Activated CD4-positive, alpha-beta T cell treated with anti-CD3 and anti-CD28 coated beads, Interleukin-2, amount 10 ng/mL, durations not matched to agents 7 days and 5 days (primary cell): ENCODE results near the gene PLEKHH3. TPM values are rescaled to one million over a fixed set of nuclear protein-coding genes. Genes with fewer than 3 reads are reported as not detected.

Source experiments
- CTCF ChIA-PET: fragments of 350-600 bp; sonication (Branson Sonifier 250); formaldehyde crosslinking; loops from one replicate; lab custom pipeline; 2021; ENCODE audit warnings: antibody characterized with exemption; lab: Charles Lee
- POLR2A ChIA-PET: fragments of 350-600 bp; sonication (Branson Sonifier 250); formaldehyde crosslinking; loops from one replicate; lab custom pipeline; 2021; ENCODE audit warnings: antibody characterized with exemption; lab: Charles Lee
- DNase-seq: peaks from one replicate; pipeline ENCODE4 v3.0.0-alpha.2; 2020
- H3K27ac Mint-ChIP-seq: one replicate; pipeline ENCODE4 v1.8.0; 2021; ENCODE audit warnings: mild to moderate bottlenecking, moderate library complexity, mixed read lengths
- H3K27me3 Mint-ChIP-seq: one replicate; pipeline ENCODE4 v1.8.0; 2021; ENCODE audit warnings: mixed read lengths
- H3K36me3 Mint-ChIP-seq: one replicate; pipeline ENCODE4 v1.8.0; 2021; ENCODE audit warnings: low read depth, mixed read lengths
- H3K4me1 Mint-ChIP-seq: one replicate; pipeline ENCODE4 v1.8.0; 2021; ENCODE audit warnings: mixed read lengths
- H3K4me3 Mint-ChIP-seq: one replicate; pipeline ENCODE4 v1.8.0; 2021; ENCODE audit warnings: mild to moderate bottlenecking, moderate library complexity, mixed read lengths
- H3K9me3 Mint-ChIP-seq: one replicate; pipeline ENCODE4 v1.8.0; 2021; ENCODE audit warnings: mixed read lengths
- total RNA-seq, 2 experiments: library from RNA; stranded (reverse); gene quantifications; one replicate each; pipeline ENCODE4 v1.2.3, GENCODE V29; 2021

Gene PLEKHH3
- total RNA-seq, 2 experiments from 2014 or later, result 0.85 to 1.3 TPM

- no peak overlapping the region for H3K27ac Mint-ChIP-seq
- POLR2A ChIA-PET, result no interaction called here
- H3K9me3 Mint-ChIP-seq, result no peaks in the 10 kb centered on the region
- CTCF ChIA-PET, result no interaction called here
- peaks cover 28% of the 10 kb centered on the region for H3K36me3 Mint-ChIP-seq
- H3K4me3 Mint-ChIP-seq, result no peak overlapping the region
- no peak for DNase-seq
- peaks cover 2% of the 10 kb centered on the region for H3K27me3 Mint-ChIP-seq
- H3K4me1 Mint-ChIP-seq, result no peaks in the 10 kb centered on the region
These were observed 22.6 kb upstream of the PLEKHH3 start for GRCh38 chr17:42699415-42699740.

- POLR2A ChIA-PET, result no interaction called here
- Mint-ChIP-seq H3K27me3 (peaks cover 2% of the 10 kb centered on the region), H3K4me1 (no peaks in the 10 kb centered on the region), H3K4me3 (no peak overlapping the region), H3K36me3 (peaks cover 23% of the 10 kb centered on the region), H3K9me3 (no peaks in the 10 kb centered on the region), H3K27ac (no peak overlapping the region)
- CTCF ChIA-PET, result interaction anchor here (0.5 to 1.8 kb wide), 4 partner anchors 10 to 35 kb away, joined by 3 to 5 read pairs (median 3); partner anchors contain the start of gene CCR10
- DNase-seq, result no peak
These were observed 22.1 kb upstream of the PLEKHH3 start for GRCh38 chr17:42698736-42699414.

- Mint-ChIP-seq H3K36me3 (peaks cover 9% of the 10 kb centered on the region), H3K9me3 (no peaks in the 10 kb centered on the region), H3K27me3 (peaks cover 2% of the 10 kb centered on the region), H3K4me1 (no peaks in the 10 kb centered on the region), H3K27ac (no peak overlapping the region), H3K4me3 (no peak overlapping the region)
- ChIA-PET CTCF (interaction anchor here (0.7 to 1.8 kb wide), 5 partner anchors 14 to 119 kb away, joined by 3 to 6 read pairs (median 5); partner anchors contain the start of gene CCR10), POLR2A (no interaction called here)
- no peak for DNase-seq
These were observed 20.5 kb upstream of the PLEKHH3 start for GRCh38 chr17:42697108-42697811.

GRCh38 chr17:42695500-42695899, 18.7 kb upstream of the PLEKHH3 start:
- Mint-ChIP-seq H3K9me3 (no peaks in the 10 kb centered on the region), H3K4me1 (no peaks in the 10 kb centered on the region), H3K36me3 (peaks cover 2% of the 10 kb centered on the region), H3K27me3 (peaks cover 2% of the 10 kb centered on the region), H3K4me3 (no peak overlapping the region), H3K27ac (no peak overlapping the region)
- no peak for DNase-seq
- ChIA-PET CTCF (interaction anchor here (1.0 to 1.8 kb wide), 2 partner anchors 11 to 15 kb away, joined by 4 to 6 read pairs; no protein-coding TSS in a partner anchor), POLR2A (no interaction called here)

GRCh38 chr17:42694524-42694923, 17.7 kb upstream of the PLEKHH3 start:
- DNase-seq, result no peak
- H3K36me3 Mint-ChIP-seq, result peaks cover 1% of the 10 kb centered on the region
- H3K4me3 Mint-ChIP-seq, result no peak overlapping the region
- ChIA-PET CTCF (no interaction called here), POLR2A (no interaction called here)
- no peaks in the 10 kb centered on the region for H3K4me1 Mint-ChIP-seq
- H3K9me3 Mint-ChIP-seq, result no peaks in the 10 kb centered on the region
- peaks cover 2% of the 10 kb centered on the region for H3K27me3 Mint-ChIP-seq
- no peak overlapping the region for H3K27ac Mint-ChIP-seq

GRCh38 chr17:42692489-42692888, 15.7 kb upstream of the PLEKHH3 start:
- Mint-ChIP-seq H3K9me3 (no peaks in the 10 kb centered on the region), H3K27me3 (peaks cover 3% of the 10 kb centered on the region), H3K4me3 (no peak overlapping the region), H3K4me1 (no peaks in the 10 kb centered on the region), H3K27ac (no peak overlapping the region), H3K36me3 (no peaks in the 10 kb centered on the region)
- no peak for DNase-seq
- ChIA-PET POLR2A (interaction anchor here (0.6 kb wide), 1 partner anchor 276 kb away, joined by 6 read pairs; no protein-coding TSS in a partner anchor), CTCF (interaction anchor here (1.2 kb wide), 1 partner anchor 9 kb away, joined by 3 read pairs; no protein-coding TSS in a partner anchor)

GRCh38 chr17:42691021-42691545, 14.3 kb upstream of the PLEKHH3 start:
- H3K36me3 Mint-ChIP-seq, result no peaks in the 10 kb centered on the region
- no peak overlapping the region for H3K4me3 Mint-ChIP-seq
- peaks cover 3% of the 10 kb centered on the region for H3K27me3 Mint-ChIP-seq
- no peak overlapping the region for H3K27ac Mint-ChIP-seq
- ChIA-PET CTCF (interaction anchor here (0.6 to 1.2 kb wide), 2 partner anchors 8 to 10 kb away, joined by 3 read pairs; no protein-coding TSS in a partner anchor), POLR2A (no interaction called here)
- no peaks in the 10 kb centered on the region for H3K4me1 Mint-ChIP-seq
- H3K9me3 Mint-ChIP-seq, result no peaks in the 10 kb centered on the region
- no peak for DNase-seq

GRCh38 chr17:42690596-42690995, 13.8 kb upstream of the PLEKHH3 start:
- no peak for DNase-seq
- ChIA-PET POLR2A (no interaction called here), CTCF (interaction anchor here (0.6 to 0.9 kb wide), 3 partner anchors 10 to 112 kb away, joined by 3 to 4 read pairs (median 3); no protein-coding TSS in a partner anchor)
- Mint-ChIP-seq H3K27ac (no peak overlapping the region), H3K36me3 (no peaks in the 10 kb centered on the region), H3K9me3 (no peaks in the 10 kb centered on the region), H3K4me1 (no peaks in the 10 kb centered on the region), H3K27me3 (peaks cover 4% of the 10 kb centered on the region), H3K4me3 (no peak overlapping the region)

- ChIA-PET POLR2A (no interaction called here), CTCF (no interaction called here)
- Mint-ChIP-seq H3K27ac (no peak overlapping the region), H3K4me3 (no peak overlapping the region), H3K4me1 (peaks cover 7% of the 10 kb centered on the region), H3K36me3 (no peaks in the 10 kb centered on the region), H3K27me3 (peaks cover 25% of the 10 kb centered on the region), H3K9me3 (no peaks in the 10 kb centered on the region)
- no peak for DNase-seq
These were observed 11.0 kb upstream of the PLEKHH3 start for GRCh38 chr17:42687707-42688320.

GRCh38 chr17:42686520-42687128, 9.8 kb upstream of the PLEKHH3 start:
- ChIA-PET CTCF (no interaction called here), POLR2A (no interaction called here)
- Mint-ChIP-seq H3K27me3 (peaks cover 35% of the 10 kb centered on the region), H3K36me3 (no peaks in the 10 kb centered on the region), H3K27ac (no peak overlapping the region), H3K9me3 (no peaks in the 10 kb centered on the region), H3K4me1 (peaks cover 18% of the 10 kb centered on the region), H3K4me3 (no peak overlapping the region)
- no peak for DNase-seq

GRCh38 chr17:42685831-42686230, 9.0 kb upstream of the PLEKHH3 start:
- POLR2A ChIA-PET, result no interaction called here
- H3K27me3 Mint-ChIP-seq, result peaks cover 41% of the 10 kb centered on the region
- H3K36me3 Mint-ChIP-seq, result no peaks in the 10 kb centered on the region
- CTCF ChIA-PET, result interaction anchor here (1.3 kb wide), 1 partner anchor 8 kb away, joined by 3 read pairs; the partner anchor contains the start of gene PLEKHH3
- H3K9me3 Mint-ChIP-seq, result no peaks in the 10 kb centered on the region
- DNase-seq, result no peak
- no peak overlapping the region for H3K4me3 Mint-ChIP-seq
- H3K27ac Mint-ChIP-seq, result no peak overlapping the region
- H3K4me1 Mint-ChIP-seq, result peaks cover 24% of the 10 kb centered on the region

GRCh38 chr17:42684929-42685556, 8.2 kb upstream of the PLEKHH3 start:
- H3K4me1 Mint-ChIP-seq, result peaks cover 30% of the 10 kb centered on the region
- H3K27me3 Mint-ChIP-seq, result peaks cover 44% of the 10 kb centered on the region
- H3K36me3 Mint-ChIP-seq, result no peaks in the 10 kb centered on the region
- H3K4me3 Mint-ChIP-seq, result no peak overlapping the region
- POLR2A ChIA-PET, result no interaction called here
- H3K9me3 Mint-ChIP-seq, result no peaks in the 10 kb centered on the region
- no peak for DNase-seq
- H3K27ac Mint-ChIP-seq, result no peak overlapping the region
- CTCF ChIA-PET, result interaction anchor here (0.8 to 1.3 kb wide), 2 partner anchors 8 to 11 kb away, joined by 3 to 4 read pairs; partner anchors contain the start of gene PLEKHH3
